Adipose tissue (tissue), 3 donors: Measurements from ENCODE around the gene GPR132. TPM values are rescaled to one million over a fixed set of nuclear protein-coding genes. Genes with fewer than 3 reads are reported as not detected.
"Not testable (repeated sequence)": the region's sequence is repeated elsewhere in the genome, so short reads cannot be mapped to it uniquely, and the experiment has no call there.

Source experiments
- H3K27ac ChIP-seq: one replicate; pipeline ENCODE4 v1.5.1; 2013; ENCODE audit warnings: low read depth, low read length
- WGBS, 3 donors: extraction: QIAGEN DNeasy Blood & Tissue Kit; methylation state at CpG; one replicate each; pipeline ENCODE4 v1.1.7; 2013; 5-methylcytosine and 5-hydroxymethylcytosine counted together
- polyA plus RNA-seq, 3 donors: library from polyadenylated mRNA; stranded (reverse); fragments of 200-250 nt; gene quantifications; one replicate each; pipeline ENCODE4 v1.2.3, GENCODE V29; 2013
- donor health status: healthy with polysubstance abuse.
- donor health status: Bipolar disorder and iron deficiency.
- donor health status: healthy.

The GPR132 gene
- polyA plus RNA-seq, 3 donors = 0.37 to 2.7 (median 2.4) TPM

DNA sequence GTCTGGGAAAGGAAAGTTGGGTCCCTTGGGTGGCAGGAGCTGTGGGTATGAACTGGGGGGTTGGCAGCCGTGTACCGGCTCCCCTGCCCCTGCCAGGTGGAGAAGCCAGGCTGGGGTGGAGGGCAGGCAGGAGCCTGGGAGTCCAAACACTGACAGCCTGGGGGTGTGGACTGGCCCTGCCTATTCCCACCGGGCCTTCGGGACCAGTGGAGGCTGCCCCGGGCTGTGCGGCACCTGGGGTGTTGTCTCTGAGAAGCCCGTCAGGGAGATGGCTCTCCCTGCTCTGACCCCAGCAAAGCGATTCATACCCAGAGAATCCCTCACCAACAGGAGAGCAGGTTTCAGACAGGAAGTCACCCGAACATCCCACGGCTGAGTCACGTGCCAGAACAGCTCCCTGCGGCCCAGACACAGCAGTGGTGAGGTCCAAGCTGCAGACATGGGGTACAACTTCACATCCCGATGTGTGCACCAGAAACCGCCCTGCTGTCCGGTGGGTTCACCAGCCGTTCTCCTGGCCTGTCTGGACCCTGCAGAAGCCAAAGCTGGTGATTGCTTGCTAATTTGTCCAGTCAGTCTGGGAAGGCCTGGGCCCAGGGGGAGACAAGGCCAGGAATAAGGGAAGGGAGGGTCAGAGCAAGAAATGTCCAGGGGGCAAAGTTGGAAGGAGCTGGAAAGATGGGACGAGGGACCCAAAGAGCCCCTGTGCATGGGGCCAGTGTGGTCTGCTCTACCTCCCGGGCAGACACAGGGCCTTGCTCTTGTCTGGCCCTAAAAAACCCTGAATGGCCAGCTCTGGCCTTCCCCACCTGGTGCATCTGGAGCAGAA is 2.1 kb upstream of the GPR132 start:
- WGBS, 3 donors = 64 to 81% (median 65%) methylated on average over 18 of the region's 18 CpGs
- no peak overlapping the region for H3K27ac ChIP-seq

DNA sequence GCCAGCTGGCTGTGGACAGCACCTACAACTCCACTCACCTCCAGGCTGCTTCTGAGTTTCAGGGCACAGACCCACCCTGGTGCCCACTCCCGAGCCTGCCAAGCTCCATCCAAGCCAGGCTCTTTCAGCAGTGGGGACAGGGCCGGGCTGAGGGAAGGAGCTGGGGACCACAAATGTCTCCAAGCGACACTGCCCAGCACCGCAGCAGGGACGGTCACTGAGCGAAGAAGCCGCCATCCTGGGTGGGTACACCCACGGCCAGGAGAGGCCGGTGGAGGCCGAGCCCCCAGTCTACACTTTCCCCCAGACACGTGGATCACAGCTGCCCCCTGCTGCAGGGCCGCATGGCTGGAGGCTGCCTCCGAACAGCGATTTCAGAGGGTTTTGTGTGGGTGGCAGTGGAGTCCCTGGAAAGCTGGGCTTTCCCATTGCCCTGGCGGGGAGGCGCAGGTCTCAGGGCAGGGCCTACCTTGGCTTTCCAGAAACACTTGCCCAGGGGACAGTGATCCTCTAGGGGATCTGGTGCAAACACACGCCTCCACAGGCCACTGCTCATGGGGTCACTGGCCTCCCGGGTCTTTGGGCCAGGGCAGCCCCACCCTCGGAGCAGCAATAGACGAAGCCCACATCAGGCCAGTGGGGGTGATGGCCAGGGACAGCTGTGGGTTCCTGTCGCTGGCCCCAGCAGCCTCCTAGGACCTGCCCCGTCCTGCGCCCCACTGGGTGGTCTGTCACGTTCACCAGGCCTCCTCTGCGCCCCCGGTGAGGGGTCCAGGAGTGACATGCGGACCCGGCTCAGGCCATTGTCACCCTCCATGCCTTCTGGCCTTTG is 1.2 kb upstream of the GPR132 start:
- H3K27ac ChIP-seq = no peak overlapping the region
- WGBS, 3 donors = 82 to 89% (median 86%) methylated on average over 27 to 28 of the region's 28 CpGs

DNA sequence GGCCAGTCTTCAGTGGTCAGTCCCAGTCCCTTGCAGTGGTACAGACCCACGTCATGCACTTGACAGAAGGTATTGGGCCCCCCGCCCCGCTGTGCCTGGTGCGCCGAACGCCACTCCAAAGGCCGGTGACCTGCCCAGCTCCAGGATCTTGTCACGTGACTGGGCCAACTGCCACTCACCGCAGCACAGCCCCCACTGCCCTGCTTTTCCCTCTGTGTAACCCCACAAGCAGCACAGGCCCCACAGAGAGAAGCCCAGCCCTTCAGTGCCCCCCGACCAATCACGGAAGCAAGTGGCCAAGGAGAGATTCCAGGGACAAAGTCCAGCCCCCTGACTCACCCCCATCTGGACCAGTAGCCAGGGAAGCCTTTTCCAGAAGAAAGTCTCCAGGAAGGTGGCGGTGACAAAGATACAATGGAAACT is 498 bp downstream of the GPR132 start:
- 34 to 54% (median 41%) methylated on average over 12 of the region's 12 CpGs for WGBS, 3 donors
- H3K27ac ChIP-seq = no peak overlapping the region

DNA sequence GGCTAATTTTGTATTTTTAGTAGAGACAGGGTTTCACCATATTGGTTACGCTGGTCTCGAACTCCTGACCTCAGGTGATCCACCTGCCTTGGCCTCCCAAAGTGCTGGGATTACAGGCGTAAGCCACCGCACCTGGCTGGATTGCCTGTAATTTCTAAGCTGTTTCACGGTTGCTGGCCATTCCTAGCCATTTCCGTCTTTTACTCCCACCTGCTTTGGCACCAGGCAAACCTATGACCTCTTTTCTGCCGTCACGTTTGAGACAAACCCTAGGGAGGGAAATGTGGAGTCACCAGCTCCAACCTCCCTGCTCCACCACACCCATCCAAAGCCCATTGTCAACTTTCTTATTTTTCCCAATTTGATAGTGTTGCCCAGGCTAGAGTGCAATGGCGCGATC is 1.2 kb downstream of the GPR132 start:
- 80 to 90% (median 80%) methylated on average over 10 of the region's 10 CpGs for WGBS, 3 donors
- H3K27ac ChIP-seq = no peak overlapping the region

DNA sequence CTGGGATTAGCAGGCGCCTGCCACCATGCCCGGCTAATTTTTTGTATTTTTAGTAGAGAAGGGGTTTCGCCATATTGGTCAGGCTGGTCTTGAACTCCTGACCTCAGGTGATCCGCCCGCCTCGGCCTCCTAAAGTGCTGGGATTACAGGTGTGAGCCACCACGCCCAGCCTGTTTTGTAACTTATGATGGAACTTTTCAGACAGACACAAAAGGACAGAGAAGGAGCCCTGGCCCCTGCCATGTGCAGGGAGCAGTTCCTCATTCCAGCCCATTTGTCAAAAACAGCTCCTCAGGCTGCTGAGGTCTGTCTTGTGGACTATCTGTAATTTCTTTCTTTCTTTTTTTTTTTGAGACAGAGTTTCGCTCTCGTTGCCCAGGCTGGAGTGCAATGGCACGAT is 1.7 kb downstream of the GPR132 start:
- WGBS, 3 donors = 60 to 92% (median 65%) methylated on average over 10 of the region's 10 CpGs
- not testable (repeated sequence) for H3K27ac ChIP-seq

DNA sequence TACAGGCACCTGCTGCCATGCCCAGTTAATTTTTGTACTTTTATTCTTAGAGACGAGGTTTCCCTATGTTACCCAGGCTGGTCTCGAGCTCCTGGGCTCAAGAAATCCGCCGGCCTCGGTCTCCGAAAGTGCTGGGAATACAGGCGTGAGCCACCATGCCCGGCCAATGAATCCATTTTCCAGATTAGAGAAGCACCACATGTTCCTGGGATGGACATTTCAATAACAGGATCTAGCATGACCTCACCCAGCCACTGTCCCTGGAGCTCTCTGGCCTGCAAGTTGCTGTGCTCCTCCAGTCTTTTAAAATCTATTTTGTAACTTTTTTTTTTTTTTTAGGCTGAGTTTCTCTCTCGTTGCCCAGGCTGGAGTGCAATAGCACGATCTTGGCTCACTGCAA is 2.2 kb downstream of the GPR132 start:
- 51 to 85% (median 63%) methylated on average over 10 of the region's 10 CpGs for WGBS, 3 donors
- H3K27ac ChIP-seq = no peak overlapping the region

DNA sequence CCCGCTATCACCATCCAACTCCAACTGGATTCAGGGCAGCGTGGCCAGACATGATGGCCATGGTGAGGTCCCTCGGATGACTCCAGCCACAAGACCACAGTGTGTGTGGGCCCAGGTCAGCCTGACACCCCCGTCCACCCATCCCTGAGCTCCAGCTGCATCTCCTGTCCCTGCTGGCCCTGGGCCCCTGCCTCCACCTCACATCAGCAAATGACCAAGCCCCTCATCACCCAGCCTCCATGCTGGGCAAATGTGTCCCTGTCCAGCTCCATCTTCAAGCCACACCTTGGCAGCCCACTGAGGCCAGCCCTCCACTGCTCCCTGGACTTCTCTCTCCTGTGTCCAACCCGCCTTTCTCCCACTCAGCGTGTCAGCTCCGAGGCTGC is 3.2 kb downstream of the GPR132 start:
- WGBS, 3 donors = 83 to 97% (median 87%) methylated on average over 5 to 7 of the region's 7 CpGs
- no peak overlapping the region for H3K27ac ChIP-seq

DNA sequence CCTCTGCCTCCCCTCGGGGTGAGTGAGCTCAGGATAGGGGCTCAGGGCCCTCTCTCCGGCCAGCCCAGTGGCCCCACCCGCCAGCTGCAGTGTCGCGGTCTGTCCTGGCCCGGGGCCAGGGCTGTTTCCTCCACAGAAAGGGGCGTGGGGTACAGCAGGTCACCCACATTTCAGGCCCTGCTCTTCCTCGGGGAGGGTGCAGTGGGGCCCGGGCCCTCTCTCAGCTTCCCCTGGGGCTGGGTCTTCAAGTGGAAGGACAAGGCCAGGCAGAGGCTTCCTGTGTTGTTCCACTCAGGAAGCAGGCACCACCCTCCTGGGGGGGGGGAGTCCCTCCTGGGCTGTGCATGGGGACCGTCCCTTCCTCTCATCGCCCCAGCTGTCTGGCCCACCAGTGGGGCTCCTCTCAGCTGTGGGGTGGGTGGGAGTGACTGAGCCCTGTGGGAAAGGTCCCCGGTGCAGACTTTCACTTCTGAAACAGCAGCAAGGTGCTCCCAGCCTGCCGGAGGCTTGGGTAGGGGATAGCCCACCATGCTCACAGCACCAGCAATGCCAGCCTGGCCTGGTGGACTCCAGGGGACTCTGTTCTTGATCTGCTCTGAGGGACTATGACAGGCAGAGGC is 3.7 kb downstream of the GPR132 start:
- no peak overlapping the region for H3K27ac ChIP-seq
- WGBS, 3 donors = 18 to 52% (median 24%) methylated on average over 13 of the region's 13 CpGs

DNA sequence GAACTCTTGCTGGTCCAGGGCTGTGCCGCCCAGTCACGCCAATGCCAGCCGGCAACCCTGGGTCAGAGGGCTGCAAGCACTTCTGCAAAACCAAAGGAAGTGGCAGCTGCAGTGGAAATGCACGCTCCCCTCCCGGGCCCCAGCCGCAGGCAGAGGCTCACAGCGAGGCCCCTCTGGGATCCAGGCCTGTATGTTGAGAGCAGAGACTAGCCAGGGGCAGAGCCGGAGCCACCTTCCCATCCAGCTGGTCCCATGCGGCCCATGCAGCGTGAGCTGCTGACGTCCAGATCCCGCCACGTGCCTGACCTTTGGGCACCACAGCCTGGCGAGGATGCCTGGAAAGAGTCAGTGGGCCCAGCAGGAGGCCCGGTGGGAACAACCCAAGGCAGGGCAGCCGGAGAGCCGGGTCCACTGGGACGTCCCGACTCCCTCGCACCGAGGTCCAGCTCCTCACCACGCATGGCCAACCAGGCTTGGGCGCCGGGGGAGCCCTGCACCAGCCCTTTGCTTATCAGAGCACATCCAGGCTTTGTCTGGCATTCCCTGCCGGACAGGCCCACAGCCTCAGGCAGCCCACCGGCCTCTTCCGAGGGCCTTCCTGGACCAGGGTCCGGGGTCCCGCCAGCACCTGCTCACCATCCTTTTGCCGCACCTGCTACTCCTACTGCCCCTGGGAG is 4.3 kb downstream of the GPR132 start:
- H3K27ac ChIP-seq = no peak overlapping the region
- WGBS, 3 donors = 32 to 77% (median 33%) methylated on average over 30 of the region's 30 CpGs

DNA sequence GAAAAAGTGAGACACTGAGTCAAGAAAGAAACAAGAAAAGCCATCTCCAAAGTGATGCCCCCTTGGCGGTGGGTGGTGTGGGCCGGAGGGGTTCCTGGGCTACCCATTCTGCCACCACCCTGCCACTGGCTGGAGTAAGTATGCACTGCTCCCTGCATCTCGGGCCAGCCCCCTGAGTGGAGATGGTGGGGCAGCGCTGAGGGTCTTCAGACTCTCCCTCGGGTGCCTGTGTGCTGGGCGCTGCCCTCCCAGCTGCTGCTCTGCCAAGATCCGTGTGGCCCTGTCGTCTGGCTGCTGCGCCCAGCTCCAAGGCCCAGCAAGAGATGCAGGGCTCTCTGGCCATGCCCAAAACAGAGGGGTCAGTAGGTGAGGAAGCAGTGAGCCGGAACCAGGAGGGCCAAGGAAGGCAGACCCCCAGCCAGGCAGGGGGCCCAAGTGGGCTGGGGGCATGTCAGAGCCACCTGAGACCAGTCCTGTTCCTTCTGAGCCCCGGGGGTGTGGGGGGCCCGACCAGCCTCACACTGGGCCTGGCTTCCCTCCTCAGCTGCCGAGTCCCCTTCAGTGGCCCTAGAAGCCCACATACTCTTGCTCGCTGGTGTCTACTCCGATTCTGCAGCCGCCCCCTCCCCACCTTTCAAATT is 5.2 kb downstream of the GPR132 start:
- 70 to 91% (median 73%) methylated on average over 16 of the region's 16 CpGs for WGBS, 3 donors

DNA sequence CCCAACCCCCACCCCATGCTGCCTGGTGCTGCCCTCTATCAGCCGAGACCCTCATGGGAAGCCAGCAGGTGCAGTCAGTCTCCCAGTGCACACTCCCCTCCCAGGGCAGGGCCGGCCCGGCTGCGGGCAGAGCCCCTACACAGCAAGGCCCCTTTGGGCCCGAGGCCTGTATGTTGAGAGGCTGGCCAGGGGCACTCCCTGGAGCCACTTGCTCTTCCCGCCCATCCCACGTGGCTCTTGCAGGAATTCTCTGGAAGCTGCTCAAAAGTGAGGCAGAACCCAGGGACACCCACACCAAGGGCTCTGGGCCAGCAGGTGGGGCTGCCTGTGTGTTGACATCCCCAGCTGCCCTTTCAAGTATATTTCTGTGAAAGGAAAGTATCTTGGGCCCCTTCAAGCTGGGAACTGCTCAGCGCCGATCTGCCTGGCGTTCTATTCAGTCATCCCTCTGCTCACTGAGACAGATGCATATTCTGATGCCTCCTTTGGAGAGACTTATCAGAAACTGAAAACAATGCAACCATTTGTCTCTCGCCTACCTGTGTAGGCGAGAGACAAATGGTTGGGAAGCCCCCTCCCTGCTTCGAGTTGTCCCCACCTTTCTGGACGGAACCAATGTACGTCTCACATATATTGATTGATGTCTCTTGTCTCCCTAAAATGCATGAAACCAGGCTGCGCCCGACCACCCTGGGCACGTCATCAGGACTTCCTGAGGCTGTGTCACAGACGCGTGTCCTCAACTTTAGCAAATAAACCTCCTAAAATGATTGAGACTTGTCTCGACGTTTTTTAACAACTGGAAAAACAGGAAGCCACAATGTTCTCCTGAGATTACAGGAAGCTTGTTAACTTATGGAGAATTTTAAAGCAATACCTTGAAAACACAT is 6.0 kb downstream of the GPR132 start:
- 47 to 56% (median 52%) methylated on average over 22 of the region's 22 CpGs for WGBS, 3 donors
- H3K27ac ChIP-seq = no peak overlapping the region

More for the DNA sequence above, 5.2 kb downstream of the GPR132 start:
- no peak overlapping the region for H3K27ac ChIP-seq

DNA sequence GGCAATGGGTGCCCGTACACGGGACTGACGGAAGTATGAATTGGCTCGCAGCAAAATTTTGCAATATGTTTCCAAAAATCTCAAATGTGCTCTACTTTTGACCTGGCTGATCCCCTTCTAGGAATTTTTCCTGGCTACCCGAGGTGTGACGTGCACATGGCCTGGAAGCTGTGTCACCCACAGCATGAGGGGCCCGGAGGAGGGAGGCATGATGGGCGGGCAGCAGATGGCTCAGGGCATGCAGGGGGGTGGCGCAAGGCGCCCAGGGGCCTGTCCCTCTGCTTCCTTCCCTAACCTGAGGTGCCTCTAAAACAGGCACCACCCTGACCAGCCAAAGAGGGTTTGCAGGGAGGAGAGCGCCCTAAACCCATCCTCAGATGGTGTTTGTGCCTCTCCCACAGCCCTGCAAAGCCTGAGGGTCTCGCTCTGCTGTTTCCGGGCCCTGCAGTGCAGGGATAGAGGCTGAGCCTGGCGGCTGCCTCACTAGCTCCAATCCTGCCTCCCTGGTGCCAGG is 6.7 kb downstream of the GPR132 start:
- H3K27ac ChIP-seq = no peak overlapping the region
- WGBS, 3 donors = 68 to 92% (median 73%) methylated on average over 14 of the region's 14 CpGs

DNA sequence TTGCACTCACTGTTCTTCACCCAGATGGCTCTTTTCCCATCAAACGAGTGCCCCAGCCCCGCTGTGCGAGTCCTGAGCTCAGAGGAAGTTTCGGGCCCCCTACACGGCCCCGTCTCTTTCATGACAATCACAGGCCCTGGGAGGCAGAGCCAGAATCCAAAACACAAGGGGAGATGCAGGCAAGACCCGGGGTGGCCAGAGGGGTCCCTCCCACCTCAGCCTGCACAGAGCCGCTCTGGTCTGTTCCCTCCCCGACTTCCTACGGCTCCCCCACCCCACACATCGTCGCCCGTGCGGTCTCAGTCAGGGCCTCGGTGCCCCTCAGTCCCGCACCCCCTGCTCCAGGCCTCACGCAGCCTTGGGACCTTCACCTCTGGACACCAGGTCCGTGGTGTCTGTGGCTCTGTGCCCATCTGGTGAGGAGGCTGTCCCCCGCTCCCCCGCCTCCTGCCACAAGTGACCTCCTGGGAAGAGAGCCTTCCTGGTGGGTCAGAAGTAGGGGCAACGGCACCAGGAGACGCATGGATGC is 8.9 kb downstream of the GPR132 start:
- WGBS, 3 donors = 62 to 82% (median 73%) methylated on average over 18 to 22 of the region's 22 CpGs
- H3K27ac ChIP-seq = no peak overlapping the region

DNA sequence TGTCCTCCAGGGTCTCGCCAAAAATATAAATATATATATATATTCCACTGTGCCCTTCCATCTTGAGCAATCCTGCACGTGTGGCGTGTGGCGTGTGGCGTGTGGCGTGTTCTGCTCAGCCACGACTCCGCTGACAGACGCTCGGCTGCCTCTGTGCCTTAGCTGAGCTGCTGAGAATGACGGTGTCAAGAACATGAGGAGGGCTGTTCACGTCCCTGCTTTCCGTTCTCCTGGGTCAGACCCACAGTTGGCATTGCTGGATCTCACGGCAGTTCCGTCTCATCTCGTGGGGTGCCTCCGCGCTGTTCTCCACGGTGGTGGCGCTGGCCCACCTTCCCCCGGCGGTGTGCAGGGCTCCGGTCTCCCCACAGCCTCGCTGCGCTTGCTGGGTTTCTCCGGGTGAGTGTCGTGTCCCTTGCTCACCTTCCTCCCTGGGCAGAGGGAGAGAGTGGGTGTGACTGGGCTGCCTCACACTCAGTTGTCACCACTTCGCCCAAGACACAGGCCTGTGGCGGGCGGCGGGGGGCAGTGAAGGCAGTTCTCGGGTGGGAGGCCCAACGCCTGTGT is 9.4 kb downstream of the GPR132 start:
- 69 to 84% (median 83%) methylated on average over 29 to 33 of the region's 33 CpGs for WGBS, 3 donors
- no peak overlapping the region for H3K27ac ChIP-seq

DNA sequence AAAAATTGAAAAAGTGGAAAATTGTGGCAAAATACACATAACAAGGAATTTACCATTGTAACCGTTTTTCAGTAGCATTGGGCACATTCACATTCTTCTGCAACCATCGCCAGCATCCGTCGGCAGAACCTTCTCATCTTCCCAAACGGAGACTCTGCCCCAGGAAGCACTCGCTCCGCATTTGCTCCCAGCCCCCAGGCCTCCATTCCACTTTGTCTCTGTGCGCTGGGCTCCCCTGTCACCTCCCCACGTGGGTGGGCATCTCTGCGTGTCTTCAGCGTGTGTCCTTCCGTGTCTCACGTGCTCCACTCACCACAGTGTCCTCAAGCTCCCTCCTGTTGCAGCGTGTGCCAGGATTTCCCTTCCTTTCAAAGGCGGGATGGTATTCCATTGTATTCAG is 9.9 kb downstream of the GPR132 start:
- no peak overlapping the region for H3K27ac ChIP-seq
- 75 to 88% (median 76%) methylated on average over 15 of the region's 15 CpGs for WGBS, 3 donors

DNA sequence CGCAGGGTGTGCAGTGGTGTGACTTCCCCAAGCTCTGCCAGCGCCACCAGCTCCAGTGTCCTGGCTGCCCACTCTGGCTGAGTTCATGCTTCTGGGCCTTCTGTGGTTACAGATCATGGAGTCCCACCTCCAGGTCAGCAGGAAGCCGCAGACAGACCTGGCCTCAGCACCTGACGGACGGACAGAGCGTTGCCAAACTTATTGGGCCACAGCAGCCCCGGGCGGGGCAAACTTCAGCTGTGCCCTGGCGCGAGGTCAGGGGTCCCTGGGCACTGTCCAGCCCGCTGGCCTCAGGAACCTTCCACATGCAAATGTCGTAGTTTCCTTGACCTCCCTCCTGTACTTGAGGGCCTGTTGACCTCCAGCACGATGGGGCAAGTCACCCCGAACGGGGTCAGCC is 11.2 kb downstream of the GPR132 start:
- H3K27ac ChIP-seq = no peak overlapping the region
- WGBS, 3 donors = 90 to 95% (median 91%) methylated on average over 15 of the region's 15 CpGs
